Measurements from ENCODE around the gene ITPA.
"Not testable (repeated sequence)": the region's sequence is repeated elsewhere in the genome, so short reads cannot be mapped to it uniquely, and the experiment has no call there.

ITPA gene

GRCh38 chr20:3202965-3203314 lies 6.4 kb upstream of the ITPA start:
- DNase-seq (ENCODE audit: low read depth, low spot score), result no peak
- Histone ChIP-seq H3K4me3 (ENCODE audit: low read length) (no peak overlapping the region), H3K9me3 (ENCODE audit: control insufficient read depth, insufficient read depth, low read length) (no peaks in the 10 kb centered on the region), H3K27ac (ENCODE audit: low read length) (no peak overlapping the region), H3K27me3 (ENCODE audit: control insufficient read depth, insufficient read depth, low read length) (no peaks in the 10 kb centered on the region), H3K4me1 (ENCODE audit: control insufficient read depth, insufficient read depth, low read length) (no peaks in the 10 kb centered on the region; the same call in 1 of the 2 replicates), H3K36me3 (ENCODE audit: control insufficient read depth, insufficient read depth, low read length) (peaks cover 14% of the 10 kb centered on the region)
- no CpG with 5 or more reads among the region's 9 CpGs for WGBS (ENCODE audit: insufficient coverage, insufficient read length)

- Histone ChIP-seq H3K27ac (ENCODE audit: low read length) (no peak overlapping the region), H3K4me3 (ENCODE audit: low read length) (peak overlapping the region; percentile 71; the same call in 1 of the 2 replicates), H3K27me3 (ENCODE audit: control insufficient read depth, insufficient read depth, low read length) (no peaks in the 10 kb centered on the region), H3K4me1 (ENCODE audit: control insufficient read depth, insufficient read depth, low read length) (no peaks in the 10 kb centered on the region; the same call in 1 of the 2 replicates), H3K9me3 (ENCODE audit: control insufficient read depth, insufficient read depth, low read length) (no peaks in the 10 kb centered on the region), H3K36me3 (ENCODE audit: control insufficient read depth, insufficient read depth, low read length) (peaks cover 14% of the 10 kb centered on the region)
- DNase-seq (ENCODE audit: low read depth, low spot score), result no peak
- WGBS (ENCODE audit: insufficient coverage, insufficient read length), result no CpG with 5 or more reads among the region's 31 CpGs
Measured at GRCh38 chr20:3203315-3204123, 5.8 kb upstream of the ITPA start.

GRCh38 chr20:3204124-3204794 lies 5.0 kb upstream of the ITPA start, which contains the start of gene DDRGK1:
Gene DDRGK1 (minus strand): TSS chr20:3204682. CDS start chr20:3204627, 55 bp downstream.
- Histone ChIP-seq H3K4me3 (ENCODE audit: low read length) (peak within 1 kb of the TSS; percentile 71; the same call in 1 of the 2 replicates), H3K27me3 (ENCODE audit: control insufficient read depth, insufficient read depth, low read length) (no peaks in the 10 kb centered on the region), H3K4me1 (ENCODE audit: control insufficient read depth, insufficient read depth, low read length) (no peaks in the 10 kb centered on the region; the same call in 1 of the 2 replicates), H3K36me3 (ENCODE audit: control insufficient read depth, insufficient read depth, low read length) (peaks cover 12% of the 10 kb centered on the region), H3K27ac (ENCODE audit: low read length) (no peak within 1 kb of the TSS), H3K9me3 (ENCODE audit: control insufficient read depth, insufficient read depth, low read length) (no peaks in the 10 kb centered on the region)
- DNase-seq (ENCODE audit: low read depth, low spot score), result peak; percentile 58
- WGBS (ENCODE audit: insufficient coverage, insufficient read length), result no CpG with 5 or more reads among the region's 48 CpGs

- Histone ChIP-seq H3K27me3 (ENCODE audit: control insufficient read depth, insufficient read depth, low read length) (no peaks in the 10 kb centered on the region), H3K9me3 (ENCODE audit: control insufficient read depth, insufficient read depth, low read length) (no peaks in the 10 kb centered on the region), H3K4me3 (ENCODE audit: low read length) (peak overlapping the region; percentile 95), H3K36me3 (ENCODE audit: control insufficient read depth, insufficient read depth, low read length) (peaks cover 7% of the 10 kb centered on the region; the same call in 1 of the 2 replicates), H3K27ac (ENCODE audit: low read length) (no peak overlapping the region), H3K4me1 (ENCODE audit: control insufficient read depth, insufficient read depth, low read length) (peaks cover 3% of the 10 kb centered on the region)
- no peak for DNase-seq (ENCODE audit: low read depth, low spot score)
- no CpG with 5 or more reads among the region's 10 CpGs for WGBS (ENCODE audit: insufficient coverage, insufficient read length)
Measured at GRCh38 chr20:3208786-3209256, 477 bp upstream of the ITPA start.

GRCh38 chr20:3209946-3210317 lies 634 bp downstream of the ITPA start:
- peak overlapping the region; percentile 95 for H3K4me3 ChIP-seq (ENCODE audit: low read length)
- no peak for DNase-seq (ENCODE audit: low read depth, low spot score)
- H3K27ac ChIP-seq (ENCODE audit: low read length), result no peak overlapping the region
- no peaks in the 10 kb centered on the region for H3K9me3 ChIP-seq (ENCODE audit: control insufficient read depth, insufficient read depth, low read length)
- no CpG with 5 or more reads among the region's 10 CpGs for WGBS (ENCODE audit: insufficient coverage, insufficient read length)
- H3K36me3 ChIP-seq (ENCODE audit: control insufficient read depth, insufficient read depth, low read length), result peaks cover 9% of the 10 kb centered on the region
- no peaks in the 10 kb centered on the region for H3K27me3 ChIP-seq (ENCODE audit: control insufficient read depth, insufficient read depth, low read length)
- H3K4me1 ChIP-seq (ENCODE audit: control insufficient read depth, insufficient read depth, low read length), result peaks cover 3% of the 10 kb centered on the region

DNA sequence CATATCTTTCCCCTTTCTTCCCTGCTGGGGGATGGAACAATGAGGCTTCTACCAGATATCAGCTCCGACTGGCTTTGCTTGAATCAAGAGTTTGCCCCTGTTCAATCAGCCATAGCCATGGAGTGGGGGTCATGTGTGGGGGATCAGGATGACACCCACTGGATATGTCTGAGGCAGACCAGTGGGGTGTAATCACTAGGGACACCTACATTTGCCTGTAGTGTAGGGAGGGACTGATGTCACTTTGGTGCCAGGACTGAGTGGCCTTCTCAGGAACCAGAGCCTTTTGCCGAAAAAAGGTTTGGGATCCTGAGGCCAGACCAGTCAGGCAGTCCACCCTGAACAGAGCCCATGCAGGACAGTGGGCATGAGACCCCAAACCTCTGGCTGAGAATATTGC lies 1.0 kb downstream of the ITPA start:
- Histone ChIP-seq H3K9me3 (ENCODE audit: control insufficient read depth, insufficient read depth, low read length) (no peaks in the 10 kb centered on the region), H3K4me3 (ENCODE audit: low read length) (peak overlapping the region; percentile 95; the same call in 1 of the 2 replicates), H3K27ac (ENCODE audit: low read length) (no peak overlapping the region), H3K4me1 (ENCODE audit: control insufficient read depth, insufficient read depth, low read length) (peaks cover 3% of the 10 kb centered on the region), H3K27me3 (ENCODE audit: control insufficient read depth, insufficient read depth, low read length) (no peaks in the 10 kb centered on the region), H3K36me3 (ENCODE audit: control insufficient read depth, insufficient read depth, low read length) (peaks cover 10% of the 10 kb centered on the region)
- no peak for DNase-seq (ENCODE audit: low read depth, low spot score)
- WGBS (ENCODE audit: insufficient coverage, insufficient read length), result no CpG with 5 or more reads among the region's 2 CpGs

DNA sequence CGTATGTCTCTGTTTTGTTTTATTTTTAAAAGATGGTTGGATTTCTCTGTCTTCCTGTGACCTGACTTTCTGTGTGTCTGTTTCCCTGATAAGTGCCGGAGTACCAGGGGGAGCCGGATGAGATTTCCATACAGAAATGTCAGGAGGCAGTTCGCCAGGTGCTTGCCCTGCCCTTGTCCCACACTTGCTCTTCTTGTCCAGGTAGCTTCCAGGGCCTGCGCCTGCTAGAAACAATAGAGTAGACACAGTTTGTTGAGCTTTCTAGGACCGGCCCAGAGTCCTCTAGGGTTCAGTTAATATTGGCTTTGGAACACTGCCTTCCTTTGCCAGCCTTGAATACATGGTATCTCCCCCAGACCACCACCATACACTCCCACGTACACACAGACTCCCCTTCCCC lies 3.9 kb downstream of the ITPA start:
- H3K4me1 ChIP-seq (ENCODE audit: control insufficient read depth, insufficient read depth, low read length), result peaks cover 3% of the 10 kb centered on the region
- H3K27ac ChIP-seq (ENCODE audit: low read length), result no peak overlapping the region
- H3K36me3 ChIP-seq (ENCODE audit: control insufficient read depth, insufficient read depth, low read length), result peaks cover 12% of the 10 kb centered on the region
- WGBS (ENCODE audit: insufficient coverage, insufficient read length), result no CpG with 5 or more reads among the region's 7 CpGs
- H3K27me3 ChIP-seq (ENCODE audit: control insufficient read depth, insufficient read depth, low read length), result no peaks in the 10 kb centered on the region
- no peaks in the 10 kb centered on the region for H3K9me3 ChIP-seq (ENCODE audit: control insufficient read depth, insufficient read depth, low read length)
- no peak overlapping the region for H3K4me3 ChIP-seq (ENCODE audit: low read length)
- no peak for DNase-seq (ENCODE audit: low read depth, low spot score)

GRCh38 chr20:3215359-3215917 lies 6.1 kb downstream of the ITPA start:
- H3K27ac ChIP-seq (ENCODE audit: low read length); DNase-seq (ENCODE audit: low read depth, low spot score); H3K9me3 ChIP-seq (ENCODE audit: control insufficient read depth, insufficient read depth, low read length); H3K27me3 ChIP-seq (ENCODE audit: control insufficient read depth, insufficient read depth, low read length); H3K4me3 ChIP-seq (ENCODE audit: low read length); H3K4me1 ChIP-seq (ENCODE audit: control insufficient read depth, insufficient read depth, low read length): not testable (repeated sequence)
- no CpG with 5 or more reads among the region's 7 CpGs for WGBS (ENCODE audit: insufficient coverage, insufficient read length)
- H3K36me3 ChIP-seq (ENCODE audit: control insufficient read depth, insufficient read depth, low read length), result peaks cover 12% of the 10 kb centered on the region

- Histone ChIP-seq H3K27ac (ENCODE audit: low read length) (no peak overlapping the region), H3K4me1 (ENCODE audit: control insufficient read depth, insufficient read depth, low read length) (no peaks in the 10 kb centered on the region; the same call in 1 of the 2 replicates), H3K4me3 (ENCODE audit: low read length) (no peak overlapping the region), H3K36me3 (ENCODE audit: control insufficient read depth, insufficient read depth, low read length) (peaks cover 21% of the 10 kb centered on the region), H3K9me3 (ENCODE audit: control insufficient read depth, insufficient read depth, low read length) (no peaks in the 10 kb centered on the region), H3K27me3 (ENCODE audit: control insufficient read depth, insufficient read depth, low read length) (no peaks in the 10 kb centered on the region)
- no CpG with 5 or more reads among the region's 30 CpGs for WGBS (ENCODE audit: insufficient coverage, insufficient read length)
- DNase-seq (ENCODE audit: low read depth, low spot score), result no peak
Measured at GRCh38 chr20:3218307-3218988, 9.2 kb downstream of the ITPA start.
